ENCODE measurements around the gene ABCA7. TPM values are rescaled to one million over a fixed set of nuclear protein-coding genes. Genes with fewer than 3 reads are reported as not detected.

Gene ABCA7
- total and polyA plus RNA-seq, 2 of the 13 experiments (the other 11 are each of a cell fraction or from before 2014, with no cell fraction given), result 4.4 to 32.4 TPM

DNA sequence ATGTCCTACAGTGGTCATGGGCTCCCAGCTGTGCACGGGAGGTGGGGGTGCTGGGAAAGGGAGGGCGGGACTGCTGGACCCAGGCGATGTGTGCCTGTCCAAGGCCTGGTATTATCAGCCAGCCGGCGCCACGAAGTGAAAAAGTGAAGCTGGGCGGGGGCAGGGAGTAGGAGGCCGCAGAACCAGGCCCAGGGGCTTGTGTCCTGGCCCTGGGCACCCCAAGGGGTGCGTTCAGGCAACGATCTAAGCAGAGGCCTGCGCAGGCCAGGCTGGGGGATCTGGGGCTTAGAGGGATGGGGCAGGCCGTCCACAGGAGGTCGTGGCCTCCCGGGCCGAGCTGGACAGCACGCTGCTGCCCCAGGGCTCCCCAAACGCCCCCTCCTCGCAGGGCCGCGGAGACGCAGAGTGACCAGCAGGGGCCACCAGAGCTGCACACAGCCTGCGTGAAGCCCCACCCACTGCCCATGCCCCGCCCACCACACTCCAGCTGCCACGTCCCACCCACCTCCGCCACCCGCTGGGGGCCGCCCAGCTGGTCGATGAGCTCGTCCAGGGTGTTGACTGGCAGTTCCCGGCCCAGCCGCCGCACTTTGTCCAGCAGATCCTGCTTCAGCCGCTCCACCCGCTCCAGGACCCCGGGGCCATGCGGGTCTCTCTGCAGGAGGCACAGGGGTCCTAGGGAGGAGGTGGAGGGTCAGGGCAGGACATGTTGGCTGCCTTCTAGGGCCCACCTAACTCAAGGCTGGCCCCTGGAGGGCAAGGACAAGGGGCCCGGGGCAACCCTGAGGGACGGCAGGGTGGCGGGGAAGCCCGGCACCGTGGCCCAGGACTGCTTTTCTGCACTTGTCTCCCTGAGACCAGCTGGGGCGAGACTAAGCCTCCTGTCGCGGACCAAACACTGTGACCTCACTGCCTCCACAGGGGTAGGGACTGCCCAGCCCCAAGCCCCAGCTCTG, 73.4 kb downstream of the ABCA7 start (continued):
- TF ChIP-seq, protein P1, sequence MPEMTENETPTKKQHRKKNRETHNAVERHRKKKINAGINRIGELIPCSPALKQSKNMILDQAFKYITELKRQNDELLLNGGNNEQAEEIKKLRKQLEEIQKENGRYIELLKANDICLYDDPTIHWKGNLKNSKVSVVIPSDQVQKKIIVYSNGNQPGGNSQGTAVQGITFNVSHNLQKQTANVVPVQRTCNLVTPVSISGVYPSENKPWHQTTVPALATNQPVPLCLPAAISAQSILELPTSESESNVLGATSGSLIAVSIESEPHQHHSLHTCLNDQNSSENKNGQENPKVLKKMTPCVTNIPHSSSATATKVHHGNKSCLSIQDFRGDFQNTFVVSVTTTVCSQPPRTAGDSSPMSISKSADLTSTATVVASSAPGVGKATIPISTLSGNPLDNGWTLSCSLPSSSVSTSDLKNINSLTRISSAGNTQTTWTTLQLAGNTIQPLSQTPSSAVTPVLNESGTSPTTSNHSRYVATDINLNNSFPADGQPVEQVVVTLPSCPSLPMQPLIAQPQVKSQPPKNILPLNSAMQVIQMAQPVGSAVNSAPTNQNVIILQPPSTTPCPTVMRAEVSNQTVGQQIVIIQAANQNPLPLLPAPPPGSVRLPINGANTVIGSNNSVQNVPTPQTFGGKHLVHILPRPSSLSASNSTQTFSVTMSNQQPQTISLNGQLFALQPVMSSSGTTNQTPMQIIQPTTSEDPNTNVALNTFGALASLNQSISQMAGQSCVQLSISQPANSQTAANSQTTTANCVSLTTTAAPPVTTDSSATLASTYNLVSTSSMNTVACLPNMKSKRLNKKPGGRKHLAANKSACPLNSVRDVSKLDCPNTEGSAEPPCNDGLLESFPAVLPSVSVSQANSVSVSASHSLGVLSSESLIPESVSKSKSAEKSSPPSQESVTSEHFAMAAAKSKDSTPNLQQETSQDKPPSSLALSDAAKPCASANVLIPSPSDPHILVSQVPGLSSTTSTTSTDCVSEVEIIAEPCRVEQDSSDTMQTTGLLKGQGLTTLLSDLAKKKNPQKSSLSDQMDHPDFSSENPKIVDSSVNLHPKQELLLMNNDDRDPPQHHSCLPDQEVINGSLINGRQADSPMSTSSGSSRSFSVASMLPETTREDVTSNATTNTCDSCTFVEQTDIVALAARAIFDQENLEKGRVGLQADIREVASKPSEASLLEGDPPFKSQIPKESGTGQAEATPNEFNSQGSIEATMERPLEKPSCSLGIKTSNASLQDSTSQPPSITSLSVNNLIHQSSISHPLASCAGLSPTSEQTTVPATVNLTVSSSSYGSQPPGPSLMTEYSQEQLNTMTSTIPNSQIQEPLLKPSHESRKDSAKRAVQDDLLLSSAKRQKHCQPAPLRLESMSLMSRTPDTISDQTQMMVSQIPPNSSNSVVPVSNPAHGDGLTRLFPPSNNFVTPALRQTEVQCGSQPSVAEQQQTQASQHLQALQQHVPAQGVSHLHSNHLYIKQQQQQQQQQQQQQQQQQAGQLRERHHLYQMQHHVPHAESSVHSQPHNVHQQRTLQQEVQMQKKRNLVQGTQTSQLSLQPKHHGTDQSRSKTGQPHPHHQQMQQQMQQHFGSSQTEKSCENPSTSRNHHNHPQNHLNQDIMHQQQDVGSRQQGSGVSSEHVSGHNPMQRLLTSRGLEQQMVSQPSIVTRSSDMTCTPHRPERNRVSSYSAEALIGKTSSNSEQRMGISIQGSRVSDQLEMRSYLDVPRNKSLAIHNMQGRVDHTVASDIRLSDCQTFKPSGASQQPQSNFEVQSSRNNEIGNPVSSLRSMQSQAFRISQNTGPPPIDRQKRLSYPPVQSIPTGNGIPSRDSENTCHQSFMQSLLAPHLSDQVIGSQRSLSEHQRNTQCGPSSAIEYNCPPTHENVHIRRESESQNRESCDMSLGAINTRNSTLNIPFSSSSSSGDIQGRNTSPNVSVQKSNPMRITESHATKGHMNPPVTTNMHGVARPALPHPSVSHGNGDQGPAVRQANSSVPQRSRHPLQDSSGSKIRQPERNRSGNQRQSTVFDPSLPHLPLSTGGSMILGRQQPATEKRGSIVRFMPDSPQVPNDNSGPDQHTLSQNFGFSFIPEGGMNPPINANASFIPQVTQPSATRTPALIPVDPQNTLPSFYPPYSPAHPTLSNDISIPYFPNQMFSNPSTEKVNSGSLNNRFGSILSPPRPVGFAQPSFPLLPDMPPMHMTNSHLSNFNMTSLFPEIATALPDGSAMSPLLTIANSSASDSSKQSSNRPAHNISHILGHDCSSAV (CRISPR knock-in tag; IDR thresholded peaks at IDR 0.05; ENCODE audit: borderline replicate concordance), result no peak
- TF ChIP-seq ZNF441 (CRISPR knock-in tag; IDR thresholded peaks at IDR 0.05; ENCODE audit: borderline replicate concordance) (peak; percentile 75), ZBTB3 (CRISPR knock-in tag; IDR thresholded peaks at IDR 0.05; ENCODE audit: borderline replicate concordance, low read depth) (no peak), SP4 (CRISPR knock-in tag; IDR thresholded peaks at IDR 0.05) (peak; percentile 98), ASH2L (IDR thresholded peaks at IDR 0.05; ENCODE audit: insufficient read length, low read depth, low read length) (no peak), RBFOX2 (IDR thresholded peaks at IDR 0.05; ENCODE audit: low read depth, low read length) (peak; percentile 70), ZFAT (CRISPR knock-in tag; conservative IDR thresholded peaks at IDR 0.05) (no peak)
- TF ChIP-seq, protein P2, sequence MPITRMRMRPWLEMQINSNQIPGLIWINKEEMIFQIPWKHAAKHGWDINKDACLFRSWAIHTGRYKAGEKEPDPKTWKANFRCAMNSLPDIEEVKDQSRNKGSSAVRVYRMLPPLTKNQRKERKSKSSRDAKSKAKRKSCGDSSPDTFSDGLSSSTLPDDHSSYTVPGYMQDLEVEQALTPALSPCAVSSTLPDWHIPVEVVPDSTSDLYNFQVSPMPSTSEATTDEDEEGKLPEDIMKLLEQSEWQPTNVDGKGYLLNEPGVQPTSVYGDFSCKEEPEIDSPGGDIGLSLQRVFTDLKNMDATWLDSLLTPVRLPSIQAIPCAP (CRISPR knock-in tag; IDR thresholded peaks at IDR 0.05; ENCODE audit: low read depth), result no peak
- TF ChIP-seq, protein P3, sequence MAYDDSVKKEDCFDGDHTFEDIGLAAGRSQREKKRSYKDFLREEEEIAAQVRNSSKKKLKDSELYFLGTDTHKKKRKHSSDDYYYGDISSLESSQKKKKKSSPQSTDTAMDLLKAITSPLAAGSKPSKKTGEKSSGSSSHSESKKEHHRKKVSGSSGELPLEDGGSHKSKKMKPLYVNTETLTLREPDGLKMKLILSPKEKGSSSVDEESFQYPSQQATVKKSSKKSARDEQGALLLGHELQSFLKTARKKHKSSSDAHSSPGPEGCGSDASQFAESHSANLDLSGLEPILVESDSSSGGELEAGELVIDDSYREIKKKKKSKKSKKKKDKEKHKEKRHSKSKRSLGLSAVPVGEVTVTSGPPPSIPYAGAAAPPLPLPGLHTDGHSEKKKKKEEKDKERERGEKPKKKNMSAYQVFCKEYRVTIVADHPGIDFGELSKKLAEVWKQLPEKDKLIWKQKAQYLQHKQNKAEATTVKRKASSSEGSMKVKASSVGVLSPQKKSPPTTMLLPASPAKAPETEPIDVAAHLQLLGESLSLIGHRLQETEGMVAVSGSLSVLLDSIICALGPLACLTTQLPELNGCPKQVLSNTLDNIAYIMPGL (CRISPR knock-in tag; IDR thresholded peaks at IDR 0.05; ENCODE audit: borderline replicate concordance in 1 of 2, low read depth in 1 of 2), result peak; percentile 83 to 86
- TF ChIP-seq, protein P4, sequence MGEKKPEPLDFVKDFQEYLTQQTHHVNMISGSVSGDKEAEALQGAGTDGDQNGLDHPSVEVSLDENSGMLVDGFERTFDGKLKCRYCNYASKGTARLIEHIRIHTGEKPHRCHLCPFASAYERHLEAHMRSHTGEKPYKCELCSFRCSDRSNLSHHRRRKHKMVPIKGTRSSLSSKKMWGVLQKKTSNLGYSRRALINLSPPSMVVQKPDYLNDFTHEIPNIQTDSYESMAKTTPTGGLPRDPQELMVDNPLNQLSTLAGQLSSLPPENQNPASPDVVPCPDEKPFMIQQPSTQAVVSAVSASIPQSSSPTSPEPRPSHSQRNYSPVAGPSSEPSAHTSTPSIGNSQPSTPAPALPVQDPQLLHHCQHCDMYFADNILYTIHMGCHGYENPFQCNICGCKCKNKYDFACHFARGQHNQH (CRISPR knock-in tag; IDR thresholded peaks at IDR 0.05), result peak; percentile 71; the same call in 1 of the 2 replicates
- TF ChIP-seq, protein P5, sequence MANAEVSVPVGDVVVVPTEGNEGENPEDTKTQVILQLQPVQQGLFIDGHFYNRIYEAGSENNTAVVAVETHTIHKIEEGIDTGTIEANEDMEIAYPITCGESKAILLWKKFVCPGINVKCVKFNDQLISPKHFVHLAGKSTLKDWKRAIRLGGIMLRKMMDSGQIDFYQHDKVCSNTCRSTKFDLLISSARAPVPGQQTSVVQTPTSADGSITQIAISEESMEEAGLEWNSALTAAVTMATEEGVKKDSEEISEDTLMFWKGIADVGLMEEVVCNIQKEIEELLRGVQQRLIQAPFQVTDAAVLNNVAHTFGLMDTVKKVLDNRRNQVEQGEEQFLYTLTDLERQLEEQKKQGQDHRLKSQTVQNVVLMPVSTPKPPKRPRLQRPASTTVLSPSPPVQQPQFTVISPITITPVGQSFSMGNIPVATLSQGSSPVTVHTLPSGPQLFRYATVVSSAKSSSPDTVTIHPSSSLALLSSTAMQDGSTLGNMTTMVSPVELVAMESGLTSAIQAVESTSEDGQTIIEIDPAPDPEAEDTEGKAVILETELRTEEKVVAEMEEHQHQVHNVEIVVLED (CRISPR knock-in tag; IDR thresholded peaks at IDR 0.05; ENCODE audit: borderline replicate concordance), result peak; percentile 68

Data from HepG2 (cell line).